Stomach (tissue), 4 donors: ENCODE data around the gene NES.

Experiments
- CTCF ChIP-seq, 7 experiments: fragments of 450-650 bp in 4 of 7; fragments of 200-600 bp in 3 of 7; sonication (generic) in 3 of 7; IDR thresholded peaks; one replicate each; pipeline ENCODE4 v1.5.1; 2016 to 2019; ENCODE audit warnings: antibody characterized with exemption in 7 of 7, control low read depth in 2 of 7, mild to moderate bottlenecking in 1 of 7
- EP300 ChIP-seq: sonication (generic); formaldehyde crosslinking; IDR thresholded peaks from one replicate; pipeline ENCODE4 v1.6.1; 2017; ENCODE audit warnings: antibody characterized with exemption
- POLR2A ChIP-seq, 4 donors: fragments of 450-650 bp; IDR thresholded peaks; one replicate each; pipeline ENCODE4 v1.6.1; 2016; ENCODE audit warnings: antibody characterized with exemption in 4 of 4, control low read depth in 2 of 4, mild to moderate bottlenecking in 1 of 4, moderate library complexity in 1 of 4
- POLR2AphosphoS5 ChIP-seq, 3 donors: sonication (generic); formaldehyde crosslinking; IDR thresholded peaks; one replicate each; pipeline ENCODE4 v1.6.1; 2016; ENCODE audit warnings: antibody characterized with exemption in 3 of 3

- TF ChIP-seq POLR2A (IDR thresholded peaks at IDR 0.05) (no peak), CTCF (IDR thresholded peaks at IDR 0.05) (no peak), POLR2AphosphoS5 (IDR thresholded peaks at IDR 0.05) (no peak), EP300 (no peak)
Measured at GRCh38 chr1:156705321-156705917, 28.2 kb upstream of the NES start, which contains the start of gene CRABP2.
